DOHH2 (cell line): Measurements from ENCODE around the gene TNRC6B.

Experiments used
- CTCF ChIP-seq: fragments of 200-600 bp; sonication (generic); IDR thresholded peaks from one replicate; pipeline ENCODE4 v1.5.1; 2014; ENCODE audit warnings: antibody characterized with exemption, mild to moderate bottlenecking, low read depth, low read length; ENCODE audit not compliant: poor library complexity, severe bottlenecking
- EZH2phosphoT487 ChIP-seq: fragments of 200-600 bp; sonication (generic); IDR thresholded peaks from 2 replicates; pipeline ENCODE4 v1.6.1; 2017; ENCODE audit warnings: borderline replicate concordance, mild to moderate bottlenecking, antibody characterized with exemption, low read length, moderate library complexity, mixed read lengths

DNA sequence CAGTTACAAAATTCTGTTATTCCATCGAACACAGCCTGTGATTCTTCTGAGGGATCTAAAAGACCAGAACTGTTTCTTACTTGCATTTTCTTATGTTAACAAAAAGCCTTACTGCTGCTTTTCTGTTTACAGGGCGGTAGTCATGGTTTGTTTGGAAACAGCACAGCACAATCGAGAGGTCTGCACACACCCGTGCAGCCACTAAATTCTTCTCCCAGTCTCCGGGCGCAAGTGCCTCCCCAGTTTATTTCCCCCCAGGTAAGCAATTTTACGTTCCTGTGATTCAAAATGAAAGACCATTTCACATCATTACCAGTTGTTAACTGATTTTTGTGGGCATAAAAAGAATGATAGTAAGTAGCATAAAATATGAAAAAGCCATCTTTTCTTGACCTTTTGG, 107.8 kb downstream of the TNRC6B start:
- no peak for TF ChIP-seq CTCF
- TF ChIP-seq EZH2phosphoT487: no peak
